Endometrial microvascular endothelial cells (primary cell): ENCODE data around the gene ANKRD17. TPM values are rescaled to one million over a fixed set of nuclear protein-coding genes. Genes with fewer than 3 reads are reported as not detected.

Source experiments
- in situ Hi-C: cut with HindIII; loops from 2 replicates; pipeline ENCODE4 v1.10.0; 2017; ENCODE audit warnings: low sequenced_read_pairs, low pct_unique_long_range_greater_than_20kb; ENCODE audit errors: inconsistent ontology term
- total RNA-seq: library from RNA; depleted of rRNA; stranded (reverse); fragments of >200 nt; gene quantifications from one replicate; pipeline ENCODE4 v1.2.3, GENCODE V29; 2015; ENCODE audit errors: inconsistent ontology term

ANKRD17 gene
- total RNA-seq, 1 donor from 2014 or later = 42.9 TPM

DNA sequence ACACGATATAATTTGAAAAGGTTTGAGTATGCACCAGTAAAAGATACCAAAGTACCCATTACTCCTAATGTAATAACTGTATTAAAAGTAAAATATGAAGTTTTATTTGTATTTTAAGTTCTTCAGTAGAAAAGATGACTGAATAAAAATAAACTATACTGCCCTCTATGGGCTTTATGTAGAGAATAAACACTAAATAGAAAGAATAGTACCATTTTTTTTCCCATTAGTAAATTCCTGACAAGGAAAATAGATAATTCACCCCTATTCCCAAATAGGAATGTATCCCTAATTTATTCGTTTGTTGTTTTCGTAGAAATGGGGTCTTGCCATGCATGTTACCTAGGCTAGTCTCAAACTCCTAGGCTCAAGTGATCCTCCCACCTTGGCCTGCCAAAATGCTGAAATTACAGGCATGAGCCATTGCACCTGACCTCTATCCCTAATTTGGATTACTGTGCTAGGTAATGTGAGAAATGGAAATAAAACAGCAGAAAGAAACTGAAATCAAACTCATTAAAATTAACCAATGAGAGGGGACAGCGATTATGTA lies 115.5 kb downstream of the ANKRD17 start:
- in situ Hi-C loops = no loop called here

DNA sequence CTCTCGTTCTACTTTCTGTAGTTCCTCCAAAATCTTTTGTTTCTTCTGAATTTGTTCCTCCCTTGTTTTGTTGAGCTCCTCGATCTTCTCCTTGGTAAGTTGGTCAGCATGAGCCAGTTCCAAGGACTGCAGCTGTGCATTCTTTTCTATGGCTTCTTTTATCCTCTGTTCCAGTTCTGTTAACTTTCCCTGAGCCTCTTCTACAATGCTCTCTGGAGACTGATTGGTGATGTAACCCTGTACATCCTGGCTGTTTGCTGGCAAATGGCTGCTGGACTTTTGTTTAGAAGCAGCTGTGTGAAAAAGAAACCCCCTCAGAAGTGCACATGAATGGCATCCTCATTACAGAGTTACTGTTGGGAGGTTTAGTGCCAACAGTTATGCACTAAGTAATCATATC lies 118.6 kb downstream of the ANKRD17 start:
- in situ Hi-C loops = no loop called here

DNA sequence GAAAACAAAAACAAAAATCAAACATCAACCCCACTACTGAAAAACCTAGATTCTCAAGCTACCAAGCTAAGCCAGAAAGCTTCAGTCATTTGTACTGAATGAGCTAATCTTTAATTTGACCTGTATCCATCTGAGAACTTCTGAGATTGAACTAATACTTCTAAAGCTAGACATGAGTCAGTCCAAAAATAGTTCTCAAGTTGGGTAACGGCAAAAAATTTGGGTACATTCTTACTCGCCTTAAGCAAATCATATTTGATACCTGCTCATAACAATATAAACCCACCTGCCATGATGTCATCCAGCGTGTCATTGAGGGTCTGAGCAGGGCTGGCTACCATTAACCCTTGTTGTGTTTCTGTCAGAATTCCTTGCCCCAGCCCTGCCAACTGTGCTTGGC lies 119.4 kb downstream of the ANKRD17 start:
- in situ Hi-C loops = no loop called here

DNA sequence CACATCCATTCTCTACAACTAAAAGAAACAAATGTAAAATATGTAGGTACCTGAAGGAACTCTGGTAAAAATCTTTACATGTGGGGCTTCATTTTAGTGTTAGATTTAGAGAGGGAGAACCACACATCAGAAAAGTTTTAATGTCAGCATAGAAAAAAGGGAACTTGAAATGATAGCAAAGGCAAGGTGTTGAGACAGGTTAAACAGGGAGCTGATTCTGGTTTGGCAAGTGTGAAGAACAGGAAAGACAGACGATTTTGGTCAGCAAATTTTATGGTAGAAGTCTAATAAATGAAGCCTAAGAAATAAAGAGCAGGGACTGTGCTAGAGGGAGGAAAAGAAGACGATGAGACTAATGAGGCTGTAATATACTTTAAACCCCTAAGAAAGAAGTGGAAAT lies 121.5 kb downstream of the ANKRD17 start:
- in situ Hi-C loops = no loop called here

DNA sequence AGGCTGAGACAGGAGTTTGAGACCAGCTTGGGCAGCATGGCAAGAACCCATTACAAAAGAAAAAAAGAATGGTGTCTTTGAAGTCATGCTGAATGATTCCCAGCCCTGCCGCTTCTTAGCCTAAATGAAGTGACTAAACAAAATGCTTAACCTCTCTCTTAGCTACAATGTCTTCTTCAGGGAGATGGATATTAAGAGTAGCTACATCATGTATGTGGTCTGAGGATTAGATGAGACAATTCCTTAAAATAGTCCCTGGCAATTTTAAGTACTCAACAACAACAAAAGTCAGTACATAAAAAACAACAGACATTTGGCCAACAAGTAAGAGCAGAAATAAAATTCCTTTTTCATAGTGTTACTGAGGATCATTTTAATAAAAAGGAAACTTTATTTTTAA lies 124.8 kb downstream of the ANKRD17 start:
- in situ Hi-C loops = no loop called here

DNA sequence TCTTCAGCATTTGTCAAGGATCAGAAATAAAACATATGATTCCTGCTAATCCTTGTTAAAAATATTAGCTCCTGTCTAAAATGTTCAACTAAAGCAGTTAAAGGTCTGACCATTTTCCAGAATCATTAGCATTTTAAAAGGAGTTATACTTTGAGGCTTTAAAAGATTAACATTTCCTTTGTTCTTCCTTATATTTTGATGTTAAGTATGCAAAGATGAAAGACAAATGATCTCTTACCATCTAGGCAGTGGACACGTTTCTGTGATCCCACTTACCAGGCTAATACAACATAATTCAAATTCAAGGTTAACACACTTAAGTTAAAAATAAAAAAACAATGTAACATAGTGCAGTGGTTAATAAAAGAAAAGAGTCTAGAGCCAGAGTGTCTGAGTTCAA lies 127.3 kb downstream of the ANKRD17 start:
- in situ Hi-C loops = no loop called here

DNA sequence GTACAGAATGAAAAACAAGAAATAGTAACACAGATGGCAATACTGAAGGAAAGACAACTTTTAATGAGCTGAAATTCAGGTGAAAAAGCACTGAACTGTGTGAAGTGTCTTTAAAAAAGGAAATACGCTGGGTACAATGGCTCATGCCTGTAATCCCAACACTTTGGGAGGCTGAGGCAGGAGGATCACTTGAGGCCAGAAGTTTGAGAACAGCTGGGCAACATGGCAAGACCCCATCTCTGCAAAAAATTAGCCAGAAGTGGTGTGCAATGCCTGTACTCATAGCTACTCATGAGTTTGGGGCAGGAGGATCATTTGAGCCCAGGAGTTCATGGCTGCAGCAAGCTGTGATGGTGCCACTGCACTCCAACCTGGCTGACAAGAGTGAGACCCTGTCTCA lies 129.3 kb downstream of the ANKRD17 start:
- in situ Hi-C loops = no loop called here

DNA sequence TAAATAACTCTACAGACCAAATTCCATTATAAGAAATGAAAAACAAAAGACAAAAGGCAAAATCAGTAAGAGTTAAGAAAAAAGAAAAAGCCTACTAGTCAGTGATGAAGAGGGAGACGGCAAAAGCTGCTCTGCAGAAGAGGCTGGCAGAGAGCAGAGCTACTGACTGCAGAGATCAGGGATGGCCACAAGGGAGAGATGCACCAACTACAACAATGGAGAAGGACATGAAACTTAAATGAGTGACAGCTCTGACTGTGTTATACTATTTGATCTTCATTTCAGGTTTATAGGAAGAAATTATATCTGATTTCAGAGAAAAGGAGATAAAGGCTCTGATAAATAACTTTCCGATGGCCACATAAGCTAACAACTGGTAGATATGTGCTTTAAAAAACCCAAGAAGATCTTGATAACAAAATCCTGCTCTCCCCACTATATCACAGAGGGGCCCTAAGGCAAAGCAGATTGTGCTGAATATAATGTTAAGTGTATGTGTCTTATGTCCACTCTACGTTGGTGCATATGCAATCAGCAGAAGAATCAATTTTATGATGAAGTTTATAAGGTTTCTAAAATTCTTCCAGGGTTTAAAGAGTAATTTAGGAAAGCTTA lies 130.7 kb downstream of the ANKRD17 start:
- in situ Hi-C loops = no loop called here

DNA sequence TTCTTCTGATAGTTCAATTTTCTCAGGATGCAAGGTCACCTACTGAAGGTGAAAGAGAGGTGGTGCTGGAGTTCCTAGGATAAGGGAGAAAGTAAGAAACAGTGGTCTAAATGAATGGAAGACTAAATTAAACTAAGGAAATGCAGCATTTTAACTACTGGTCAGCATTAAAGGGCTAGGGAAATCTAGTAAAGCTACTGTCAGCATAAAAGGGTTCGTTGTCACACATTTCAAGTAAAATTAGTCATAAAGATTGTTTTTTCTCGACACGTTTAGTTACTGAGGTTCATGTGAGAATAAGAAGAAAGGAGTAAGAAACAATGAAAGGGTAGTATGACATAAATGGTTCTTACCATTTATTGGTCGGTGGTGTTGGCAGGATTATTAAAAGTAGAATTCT lies 149.1 kb downstream of the ANKRD17 start:
- in situ Hi-C loops = no loop called here

DNA sequence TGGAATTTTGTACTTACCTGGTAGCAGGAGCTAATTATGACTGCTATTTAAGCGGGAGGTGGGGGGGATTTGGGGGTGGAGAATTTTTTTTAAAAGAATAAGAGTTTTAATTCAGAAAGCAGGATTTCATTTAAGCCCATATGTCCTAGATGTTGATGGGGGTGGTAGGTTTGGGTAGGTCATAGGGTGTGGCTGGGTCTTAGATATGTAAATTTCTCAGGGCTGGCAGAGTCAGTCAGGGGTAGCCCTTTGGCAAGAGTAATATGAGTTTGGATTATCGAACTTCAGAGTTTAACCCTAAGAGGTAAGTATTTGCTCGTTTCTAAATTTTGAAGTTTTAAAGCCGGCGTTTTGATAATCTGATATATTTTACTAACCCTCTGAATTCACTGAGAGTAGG lies 153.9 kb downstream of the ANKRD17 start:
- in situ Hi-C loops = no loop called here

DNA sequence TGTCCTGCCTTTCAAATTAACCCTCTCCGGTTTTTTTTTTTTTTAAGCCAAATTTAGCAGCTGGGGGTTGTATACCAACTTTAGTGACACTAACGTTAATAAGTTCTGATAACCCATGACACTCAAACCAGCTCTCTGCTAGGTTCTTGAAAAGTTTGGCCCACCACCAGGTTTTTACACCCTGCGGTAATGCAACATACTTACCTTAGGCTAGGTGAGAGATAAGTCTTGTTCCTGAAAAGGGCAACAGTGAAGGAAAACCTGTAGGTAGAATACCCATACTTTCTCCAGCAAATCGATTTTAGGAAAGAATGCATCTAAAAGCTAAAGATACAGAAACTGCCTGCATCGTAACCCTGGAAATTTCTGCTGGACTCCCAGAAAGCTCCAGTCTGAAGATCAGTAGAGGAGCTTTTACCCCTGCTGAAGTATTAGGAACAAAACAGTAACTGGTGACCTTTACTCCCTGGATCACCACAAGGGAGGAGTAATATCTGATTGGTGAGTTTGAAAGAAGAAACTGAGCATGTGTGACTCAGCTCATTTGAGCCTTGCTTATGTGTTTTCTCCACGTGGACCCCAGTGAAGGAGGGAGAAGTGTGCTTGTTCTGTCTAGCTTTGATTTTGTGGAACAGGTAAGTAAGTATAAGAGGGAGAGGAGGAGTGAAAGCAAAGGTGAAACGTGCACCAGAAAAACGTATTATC lies 154.6 kb downstream of the ANKRD17 start:
- in situ Hi-C loops = no loop called here

DNA sequence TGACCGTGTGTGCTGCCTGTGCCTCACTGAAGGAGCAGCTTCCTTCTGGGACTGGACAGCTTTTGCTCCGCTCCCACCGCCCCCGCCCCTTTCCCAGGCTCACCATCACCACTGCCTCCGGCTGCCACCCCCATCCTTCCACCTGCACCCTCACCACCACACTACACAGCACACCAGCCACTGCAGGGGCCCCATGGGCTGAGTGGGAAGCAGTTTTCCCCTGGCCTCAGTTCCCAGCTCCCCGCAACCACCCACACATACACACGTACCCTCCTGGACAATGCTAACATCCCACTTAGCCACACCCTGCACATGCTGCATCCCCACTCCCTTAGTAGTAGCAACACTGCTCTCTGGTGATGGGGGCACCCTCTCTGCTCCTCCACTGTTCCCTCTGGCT lies 159.5 kb downstream of the ANKRD17 start:
- in situ Hi-C loops = no loop called here

DNA sequence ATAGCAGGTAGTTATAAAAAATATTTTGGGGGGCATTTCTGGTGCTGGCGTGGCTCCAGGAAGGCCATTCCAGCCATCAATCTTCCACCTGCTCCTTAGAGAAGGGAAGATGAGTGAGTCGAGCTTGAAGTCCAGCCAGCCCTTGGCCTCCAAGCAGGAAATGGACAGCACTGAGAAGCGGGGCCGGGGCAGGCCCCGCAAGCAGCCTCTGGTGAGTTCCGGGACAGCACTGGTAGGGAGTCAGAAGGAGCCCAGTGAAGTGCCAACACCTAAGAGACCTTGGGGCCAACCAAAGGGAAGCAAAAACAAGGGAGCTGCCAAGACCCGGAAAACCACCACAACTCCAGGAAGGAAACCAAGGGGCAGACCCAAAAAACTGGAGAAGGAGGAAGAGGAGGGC lies 159.9 kb downstream of the ANKRD17 start:
- in situ Hi-C loops = no loop called here

DNA sequence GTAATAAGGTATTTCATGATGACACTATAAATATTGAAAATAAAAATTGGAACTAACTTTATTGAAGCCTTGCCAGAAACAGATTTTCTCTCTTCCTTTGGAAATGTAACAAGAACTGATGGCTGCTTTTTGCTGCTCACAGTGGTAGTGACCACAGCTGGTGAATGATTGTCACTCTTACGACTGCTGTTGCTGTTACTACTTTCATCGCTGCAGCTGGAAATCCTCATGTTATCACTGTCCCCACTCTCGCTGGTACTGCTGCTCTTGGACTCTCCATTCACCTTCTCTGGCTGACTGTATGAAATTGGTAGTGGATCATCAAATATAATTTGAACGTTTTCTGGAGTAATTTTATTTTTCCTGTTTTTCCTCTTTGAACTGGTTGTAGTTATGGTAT lies 160.6 kb downstream of the ANKRD17 start:
- in situ Hi-C loops = no loop called here

DNA sequence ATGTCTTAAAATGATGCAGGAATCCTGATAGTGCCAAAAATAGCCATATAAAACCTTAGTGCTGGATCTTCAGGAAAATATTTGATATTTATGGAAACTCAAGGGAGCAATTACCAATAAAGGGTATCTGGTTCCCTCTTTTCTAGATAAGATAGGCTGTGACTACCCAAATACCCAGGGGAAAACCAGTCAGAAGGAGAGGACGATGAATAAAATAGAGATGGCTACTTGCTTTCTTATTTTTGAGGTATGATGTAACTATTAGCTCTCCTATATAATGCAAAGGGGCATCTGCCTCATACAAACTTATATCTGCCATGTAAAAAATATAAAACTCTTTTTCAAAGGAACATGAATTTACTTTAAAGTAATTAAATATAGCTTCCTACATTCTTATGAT lies 165.7 kb downstream of the ANKRD17 start:
- in situ Hi-C loops = no loop called here

DNA sequence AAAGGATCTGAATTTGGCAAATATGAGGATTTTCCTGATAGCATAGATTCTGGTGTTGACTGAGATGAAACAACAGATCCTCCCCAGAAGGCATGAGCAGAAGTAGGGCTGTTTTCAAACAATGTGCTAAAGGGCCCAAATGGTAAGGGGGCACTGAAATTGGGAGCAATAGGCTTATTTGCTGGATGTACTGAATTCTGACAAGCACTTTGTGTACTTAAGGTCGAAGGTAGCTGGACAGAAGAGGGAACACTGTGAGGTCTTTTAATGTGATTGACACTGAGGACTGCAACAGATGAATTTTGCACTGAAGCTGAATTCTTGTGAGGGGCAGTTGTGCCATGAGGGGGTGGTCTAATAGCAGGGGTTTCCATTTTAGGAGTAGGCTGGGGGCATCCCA lies 167.9 kb downstream of the ANKRD17 start:
- in situ Hi-C loops = no loop called here

DNA sequence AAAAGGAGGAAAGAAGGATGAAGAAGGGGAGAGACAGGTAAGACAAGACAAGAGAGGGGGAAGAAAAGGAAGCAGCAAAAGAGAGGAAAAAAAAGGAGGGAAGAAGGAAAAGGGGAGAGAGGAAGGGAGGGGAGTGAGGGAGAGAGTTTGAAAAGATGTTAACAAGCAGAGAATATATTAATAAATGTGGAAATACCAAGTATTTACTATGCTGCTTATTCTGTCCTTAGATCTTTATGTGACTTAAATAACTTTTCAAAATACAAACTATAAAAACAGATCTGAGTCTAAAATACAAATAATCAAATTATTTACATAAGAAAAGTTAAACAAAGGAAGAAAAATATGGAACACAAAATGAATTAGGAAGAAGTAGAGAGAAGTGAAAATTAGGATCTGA lies 170.7 kb downstream of the ANKRD17 start:
- in situ Hi-C loops = no loop called here

DNA sequence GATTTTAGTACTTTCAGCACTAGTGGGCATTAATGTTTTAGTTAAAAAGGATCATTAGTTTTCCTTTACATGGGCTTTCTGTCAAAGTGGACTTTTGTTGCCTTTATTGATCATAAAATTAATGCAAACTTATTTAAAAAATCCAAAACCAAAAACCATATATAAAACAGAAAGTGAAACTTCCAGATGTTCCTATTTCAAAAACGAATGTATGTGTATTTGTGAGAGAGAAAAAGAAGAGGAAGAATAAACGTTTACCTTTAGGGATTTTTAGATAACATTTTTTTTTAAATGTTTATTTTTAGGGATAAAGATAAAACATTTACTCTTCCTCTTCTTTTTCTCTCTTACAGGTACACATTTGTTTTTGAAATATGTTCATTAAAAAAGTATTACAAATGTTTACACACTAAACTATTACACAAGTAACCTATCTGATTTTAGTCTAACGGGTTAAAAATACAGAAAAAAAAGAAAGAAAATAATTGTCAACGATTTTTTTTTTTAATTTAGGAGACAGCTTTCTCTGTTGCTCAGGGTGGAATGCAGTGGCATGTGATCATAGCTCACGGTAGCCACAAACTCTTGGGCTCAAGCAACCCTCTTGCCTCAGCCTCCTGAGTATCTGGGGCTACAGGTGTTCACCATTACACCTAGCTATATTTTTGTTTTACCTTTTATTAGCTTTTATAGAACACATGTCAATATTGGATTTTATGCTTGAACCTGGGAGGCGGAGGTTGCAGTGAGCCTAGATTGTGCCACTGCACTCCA lies 172.3 kb downstream of the ANKRD17 start:
- in situ Hi-C loops = no loop called here

DNA sequence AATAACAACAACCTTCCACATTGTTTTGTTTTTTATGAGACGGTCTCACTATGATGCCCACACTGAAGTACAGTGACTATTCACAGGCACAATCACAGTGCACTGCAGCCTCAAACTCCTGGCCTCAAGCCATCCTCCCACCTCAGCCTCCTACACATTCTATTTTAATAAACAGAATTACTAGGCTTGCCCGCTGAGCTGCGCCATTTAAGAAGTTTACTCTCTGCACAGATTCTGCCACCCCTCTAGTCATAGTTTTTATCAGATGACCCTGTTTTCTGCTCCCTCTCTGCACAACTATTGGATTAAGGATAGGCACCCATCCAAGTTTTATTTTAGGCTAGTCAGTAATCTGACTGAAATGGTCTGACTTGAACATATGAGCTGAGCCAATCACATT lies 177.8 kb downstream of the ANKRD17 start:
- in situ Hi-C loops = no loop called here

DNA sequence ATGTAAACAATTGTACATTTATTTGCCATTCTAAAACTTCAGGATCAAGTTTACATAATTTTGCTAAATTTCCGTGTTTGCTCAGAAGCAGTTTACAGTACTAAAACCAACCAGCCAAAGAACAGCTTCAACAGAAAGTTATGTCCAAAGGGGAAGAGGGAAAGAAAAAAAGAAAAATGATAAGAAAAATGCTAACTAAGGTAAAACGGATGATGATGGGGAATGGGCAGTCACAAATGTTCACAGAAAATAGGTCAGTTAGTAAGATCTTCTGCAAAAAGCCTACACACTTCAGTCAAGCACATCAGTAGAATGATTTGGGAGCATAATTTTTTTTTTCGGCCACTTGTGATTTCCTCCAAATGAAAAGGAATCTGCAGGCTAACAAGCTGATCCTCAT lies 182.8 kb downstream of the ANKRD17 start:
- in situ Hi-C loops = no loop called here
